ENCODE measurements around the gene CCR3.
A peak's percentile ranks its signal among the peaks of the same experiment; 100 is the strongest.

The CCR3 gene

DNA sequence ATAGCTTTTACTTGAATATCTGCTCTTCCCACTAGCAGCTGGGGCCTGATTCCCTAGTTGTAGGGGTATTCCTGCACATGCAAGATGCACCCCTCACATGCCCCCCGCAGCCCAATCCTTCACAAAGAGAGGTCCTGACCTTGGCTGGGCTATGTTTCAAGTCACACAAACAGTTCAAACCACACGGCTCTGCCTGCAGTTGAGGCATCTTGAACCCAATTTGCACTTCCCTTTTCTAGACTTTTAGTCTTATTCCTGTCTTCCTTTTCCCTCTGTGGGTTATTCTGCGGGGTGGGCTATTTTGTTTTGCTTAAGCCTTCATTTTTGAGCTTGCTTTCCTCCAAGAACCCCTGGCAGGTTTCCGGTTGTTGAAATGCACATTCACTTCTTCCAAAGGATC is 20.9 kb upstream of the CCR3 start:
- DNase-seq (ENCODE audit: low spot score): no peak

DNA sequence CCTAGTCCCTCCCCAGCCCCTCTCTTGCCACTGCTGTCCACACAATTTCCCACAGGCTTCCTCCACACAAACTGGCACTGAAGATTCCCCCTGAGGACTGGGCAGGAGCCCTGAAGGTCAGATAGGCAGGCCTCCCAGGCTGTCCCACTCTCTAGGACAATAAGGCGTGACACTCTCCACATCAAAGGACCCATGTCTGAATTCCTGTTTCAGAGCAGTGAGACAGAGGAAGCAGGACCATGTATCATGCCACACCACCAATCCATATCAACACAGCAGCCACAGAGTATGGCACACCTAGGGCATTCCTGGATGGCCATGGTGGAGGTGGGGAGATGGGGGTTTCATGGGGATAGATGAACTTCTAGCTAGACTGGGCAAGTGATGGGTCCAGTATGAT is 20.3 kb upstream of the CCR3 start:
- DNase-seq (ENCODE audit: low spot score): no peak

DNA sequence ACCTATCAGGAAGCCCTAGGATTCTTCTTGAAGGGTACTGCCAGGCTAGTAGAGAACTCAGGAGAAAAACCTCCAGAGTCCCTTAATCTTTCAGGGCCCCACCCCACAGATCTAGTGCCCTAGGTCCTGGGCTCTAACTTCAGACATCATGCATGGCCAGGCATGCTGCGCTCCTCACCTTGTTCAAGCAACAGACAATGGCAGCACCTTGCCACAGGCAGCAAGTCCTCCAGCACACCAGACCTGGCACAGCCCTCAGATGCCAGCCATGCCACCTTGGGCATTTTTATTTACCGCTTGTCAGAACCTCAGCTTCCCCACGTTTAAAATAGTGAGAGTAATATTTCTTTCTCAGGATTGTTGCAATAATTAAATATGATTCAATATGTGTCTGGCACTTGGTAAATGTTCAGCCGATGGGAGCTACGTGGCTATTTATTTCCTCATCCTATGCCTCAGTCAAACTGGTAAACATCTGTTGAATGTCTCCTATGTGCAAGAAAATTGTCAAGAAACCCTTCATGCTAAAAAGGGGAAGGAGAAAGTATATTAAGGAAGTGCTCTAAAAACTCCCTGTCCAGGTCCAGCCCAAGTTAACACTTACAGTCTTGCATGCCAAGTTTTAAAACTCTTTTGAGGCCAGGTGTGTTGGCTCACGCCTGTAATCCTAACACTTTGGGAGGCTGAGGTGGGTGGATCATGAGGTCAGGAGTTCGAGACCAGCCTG is 19.7 kb upstream of the CCR3 start:
- DNase-seq (ENCODE audit: low spot score): no peak

DNA sequence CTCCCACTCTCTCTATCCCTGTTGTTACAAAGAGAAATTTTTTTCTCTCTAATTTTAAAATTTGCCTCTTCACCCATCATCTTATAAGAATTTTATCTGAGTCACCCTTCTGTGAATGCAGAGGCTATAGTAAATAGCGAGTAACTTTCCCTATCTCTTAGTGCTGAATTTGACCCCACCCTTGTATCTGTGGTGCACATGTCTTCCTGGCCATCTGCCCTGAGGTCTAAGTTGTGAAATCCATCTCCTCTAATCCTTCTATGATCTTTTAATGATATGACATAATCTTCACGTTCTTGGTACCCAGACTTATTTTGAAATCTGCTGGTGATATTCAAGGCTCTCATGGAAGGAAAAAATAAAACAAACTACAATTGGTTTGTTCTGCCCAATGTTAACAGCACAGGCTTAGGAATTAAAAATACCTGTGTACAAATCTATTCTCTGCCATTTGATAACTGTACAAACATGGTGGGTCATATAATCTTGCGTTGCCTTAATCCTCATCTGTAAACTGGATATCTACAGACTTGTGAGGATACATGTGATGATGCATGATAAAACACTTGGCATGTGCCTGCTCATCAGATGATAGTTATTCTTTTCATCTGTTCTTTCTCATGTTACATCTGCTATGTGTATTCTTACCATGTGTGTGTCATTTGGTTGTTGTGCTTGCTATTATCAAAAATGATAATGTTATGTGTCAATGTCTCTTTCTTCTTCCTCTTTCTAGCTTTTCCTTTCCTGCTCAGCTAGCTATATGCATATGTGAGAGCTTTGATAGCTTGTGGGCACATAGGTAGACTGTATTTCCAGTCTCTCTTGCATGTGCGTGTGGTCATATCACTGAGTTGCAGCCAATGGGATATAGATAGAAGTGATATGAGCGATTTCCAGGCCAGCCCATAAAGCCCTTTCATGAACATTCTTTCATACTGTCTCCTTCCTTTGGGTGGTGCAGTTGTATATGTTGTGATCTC is 13.7 kb upstream of the CCR3 start:
- DNase-seq (ENCODE audit: low spot score): no peak

DNA sequence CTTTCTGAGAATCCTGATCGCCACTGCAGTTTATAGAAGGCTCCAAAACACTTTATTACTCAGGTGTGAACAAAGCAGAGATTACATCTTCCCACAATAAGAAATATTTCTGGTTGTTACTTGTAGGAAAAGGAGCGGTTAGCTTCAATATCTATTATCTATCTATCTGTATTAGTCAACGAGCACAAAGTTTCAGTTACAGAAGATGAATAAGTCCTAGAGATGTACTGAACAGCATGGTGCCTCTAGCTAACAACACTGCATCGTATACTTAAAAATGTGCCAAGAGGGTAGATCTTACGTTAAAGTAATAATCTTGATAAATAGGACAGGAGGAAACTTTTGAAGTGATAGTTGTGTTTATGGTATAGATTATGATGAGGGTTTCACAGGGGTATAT is 10.9 kb upstream of the CCR3 start:
- no peak for DNase-seq (ENCODE audit: low spot score)

DNA sequence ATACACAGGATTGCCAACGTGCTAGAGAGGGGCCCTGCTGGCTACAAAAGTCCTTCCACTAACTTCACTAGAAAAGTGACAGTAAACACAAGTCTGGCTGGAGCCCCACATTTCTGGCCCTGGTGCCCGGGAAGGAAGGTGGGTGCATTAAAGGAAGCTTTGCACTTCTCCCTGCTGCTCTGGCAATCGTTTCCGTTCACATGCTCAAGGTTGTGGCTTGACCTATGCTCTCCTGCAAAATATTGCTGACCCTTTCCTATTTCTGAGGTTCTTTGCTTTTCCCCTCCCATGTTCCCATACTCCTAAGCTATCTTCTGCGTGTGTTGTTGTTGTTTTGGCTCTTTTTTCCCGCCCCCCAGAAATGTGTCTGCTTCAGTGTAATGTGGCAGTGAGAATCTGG is 9.1 kb upstream of the CCR3 start:
- DNase-seq (ENCODE audit: low spot score): no peak

DNA sequence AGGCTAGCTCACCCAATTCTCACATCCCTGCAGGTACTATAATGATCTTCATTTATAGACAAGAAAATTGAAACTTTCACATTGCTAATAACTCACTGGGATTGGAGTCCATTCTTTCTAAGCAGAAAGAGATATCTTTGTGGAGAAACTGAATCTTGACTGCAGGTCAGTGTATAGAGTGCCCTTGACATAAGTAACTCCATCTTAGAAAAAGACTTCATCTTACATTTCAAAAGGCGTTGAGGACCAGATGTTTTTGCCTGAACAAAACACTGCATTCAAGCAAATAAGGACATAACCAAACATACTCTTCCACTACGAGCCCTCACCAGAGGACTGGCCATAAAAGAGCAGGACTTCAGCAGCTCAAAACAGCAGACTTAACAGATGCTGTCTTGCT is 6.8 kb upstream of the CCR3 start:
- no peak for DNase-seq (ENCODE audit: low spot score)

DNA sequence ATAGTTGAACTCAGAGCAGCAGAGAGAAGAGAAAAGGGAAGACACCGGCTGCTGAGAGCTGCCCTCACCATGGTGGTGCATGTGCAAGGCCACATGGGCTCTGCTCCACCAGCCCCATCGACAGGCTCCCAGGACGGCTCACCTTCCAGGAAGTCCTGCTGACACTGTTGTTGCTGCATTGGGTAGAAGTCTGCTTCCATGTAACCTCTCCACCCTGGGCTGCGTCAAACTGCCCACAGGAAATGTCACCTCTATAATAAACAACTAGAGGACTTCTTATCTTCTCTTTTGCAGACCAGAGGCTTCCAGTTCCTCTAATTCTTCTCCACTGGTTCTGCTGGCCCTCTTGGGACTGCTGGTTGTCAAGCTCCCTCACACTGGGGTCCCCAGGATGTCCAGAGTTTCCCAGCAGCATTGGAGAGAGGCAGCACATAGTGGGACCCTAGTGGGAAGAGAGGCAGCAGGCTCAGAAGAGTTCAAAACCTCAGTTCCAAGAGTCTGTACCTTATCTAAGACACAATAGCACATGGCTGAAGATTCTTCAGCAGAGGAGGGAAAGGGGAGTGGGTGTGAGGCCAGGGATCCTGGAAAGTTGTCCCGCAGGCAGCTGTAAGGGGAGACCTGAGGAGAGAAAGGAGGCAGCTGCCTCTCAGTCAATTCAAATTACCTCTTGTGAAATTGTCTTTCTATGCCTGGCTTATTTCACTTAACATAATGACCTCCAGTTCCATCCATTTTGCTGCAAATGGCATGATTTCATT is 5.8 kb upstream of the CCR3 start:
- DNase-seq (ENCODE audit: low spot score): no peak

DNA sequence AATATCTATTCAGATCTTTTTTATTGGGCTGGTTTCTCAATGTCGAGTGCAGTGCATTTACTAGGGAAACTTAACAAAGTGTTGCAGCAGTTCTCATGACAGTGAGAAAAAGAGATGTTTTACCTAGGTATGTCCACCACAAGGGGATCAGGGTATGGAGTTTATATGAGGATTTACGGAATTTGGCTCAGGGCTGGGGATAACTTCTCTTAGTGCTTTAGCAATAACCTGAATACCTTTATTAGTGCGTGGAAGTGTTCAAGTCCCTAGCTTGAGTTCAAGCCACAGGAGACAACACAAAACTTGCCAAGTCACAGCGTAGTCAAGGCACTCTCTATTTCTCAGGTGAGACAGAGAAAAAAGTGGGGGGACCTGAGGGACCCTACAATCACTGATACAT is 3.9 kb upstream of the CCR3 start:
- DNase-seq (ENCODE audit: low spot score): no peak

DNA sequence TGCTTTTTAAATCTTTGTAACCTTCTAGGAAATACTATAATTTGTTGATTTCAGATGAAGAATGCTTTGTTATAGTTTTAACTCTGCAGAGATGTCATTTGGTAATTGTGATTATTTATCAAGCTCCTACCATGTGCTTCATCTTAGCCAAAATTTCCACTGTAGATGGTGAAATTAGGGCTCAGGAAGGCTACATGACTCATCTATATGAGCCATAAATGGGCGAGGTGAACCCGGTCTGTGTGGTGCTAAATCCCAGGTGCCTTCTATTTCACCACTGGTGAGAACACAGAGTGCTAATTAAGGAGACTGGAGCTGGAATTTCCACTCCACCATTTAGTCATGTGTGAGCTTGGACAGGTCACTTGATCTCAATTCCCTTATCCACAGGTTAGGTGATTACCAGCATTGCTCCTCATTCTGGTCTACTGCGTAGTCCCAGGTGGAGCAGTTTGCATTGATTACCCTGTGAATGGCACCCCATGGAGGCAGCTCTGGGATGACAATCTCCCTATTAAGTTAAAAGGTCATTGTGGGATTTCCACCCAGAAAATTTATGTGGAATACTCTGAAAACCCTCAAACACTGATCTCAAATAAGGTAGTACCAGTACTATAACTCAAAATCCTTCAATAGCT is 2.8 kb upstream of the CCR3 start:
- DNase-seq (ENCODE audit: low spot score): no peak

DNA sequence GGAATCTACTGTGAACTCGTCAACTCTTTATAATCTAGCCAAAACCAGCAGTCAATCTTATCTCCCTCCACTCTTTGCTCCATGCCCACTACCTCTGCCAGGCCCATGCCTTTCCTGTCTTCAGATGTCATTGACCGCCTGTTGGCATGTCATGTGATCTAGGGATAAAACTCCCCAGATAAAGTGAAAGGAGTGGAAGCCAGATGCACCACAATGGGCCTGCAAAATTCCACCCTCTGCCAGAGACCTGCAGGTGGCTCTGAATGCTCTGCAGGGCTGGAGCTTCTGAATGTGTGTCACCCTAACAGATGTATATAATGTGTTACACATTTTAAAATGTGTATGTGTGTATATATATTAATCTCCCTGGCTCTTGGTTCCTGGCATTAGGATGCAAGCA is 2.3 kb upstream of the CCR3 start:
- DNase-seq (ENCODE audit: low spot score): no peak

DNA sequence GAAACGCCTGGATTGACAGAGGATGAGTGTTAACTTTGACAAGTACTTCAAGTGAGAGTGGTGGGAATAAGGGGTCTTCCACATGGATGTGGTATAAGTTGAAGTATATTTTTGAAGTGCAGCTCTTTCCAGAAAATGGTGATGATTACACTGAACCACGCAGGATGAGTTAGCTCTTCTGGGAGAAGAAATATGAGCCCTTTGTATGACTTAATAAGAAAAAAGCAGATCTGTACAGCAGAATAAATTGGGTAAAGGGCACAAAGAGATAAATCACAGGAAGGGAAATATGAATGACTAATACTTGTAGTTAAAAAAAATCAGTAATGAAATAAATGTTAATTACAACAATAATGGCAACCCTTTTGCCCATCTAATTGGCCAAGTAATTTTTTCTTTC is 1.3 kb downstream of the CCR3 start:
- no peak for DNase-seq (ENCODE audit: low spot score)

DNA sequence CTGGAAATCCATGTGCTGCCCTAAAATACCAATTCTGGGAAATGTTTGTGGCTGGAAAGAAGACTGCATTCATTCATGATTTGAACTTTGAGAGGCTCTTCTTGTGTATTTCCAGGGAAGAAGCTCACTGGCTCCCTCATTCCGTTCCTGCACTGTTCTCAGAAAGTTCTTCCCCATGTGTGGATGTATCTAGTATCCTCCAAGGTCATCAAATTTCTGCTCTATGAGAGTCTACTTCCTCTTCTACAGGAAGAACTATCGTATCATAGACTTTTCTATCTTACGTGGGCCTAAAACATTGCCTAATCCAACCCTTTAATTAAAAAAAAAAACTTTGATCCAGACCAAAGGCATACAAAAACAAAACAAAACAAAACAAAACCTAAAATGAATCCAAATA is 2.9 kb downstream of the CCR3 start:
- DNase-seq (ENCODE audit: low spot score): no peak

DNA sequence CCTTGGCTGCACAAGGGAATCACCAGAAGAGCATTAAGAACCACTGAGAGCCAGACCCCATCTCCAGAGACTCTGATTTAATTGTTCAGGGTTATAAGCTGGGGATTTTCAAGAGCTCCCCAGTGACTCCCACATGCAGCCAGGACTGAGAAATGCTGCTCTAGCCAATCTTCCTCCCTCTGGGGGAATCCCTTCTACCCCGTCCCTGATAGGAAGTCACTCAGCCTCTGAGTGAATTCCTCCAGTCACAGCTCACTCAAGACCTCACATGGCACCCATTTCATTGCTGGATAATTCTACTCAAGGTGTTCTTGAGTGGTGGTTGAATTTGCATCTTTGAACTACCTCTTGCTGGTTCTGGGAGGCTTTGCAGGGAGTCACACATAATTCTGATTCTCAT is 10.7 kb downstream of the CCR3 start:
- DNase-seq (ENCODE audit: low spot score): no peak

DNA sequence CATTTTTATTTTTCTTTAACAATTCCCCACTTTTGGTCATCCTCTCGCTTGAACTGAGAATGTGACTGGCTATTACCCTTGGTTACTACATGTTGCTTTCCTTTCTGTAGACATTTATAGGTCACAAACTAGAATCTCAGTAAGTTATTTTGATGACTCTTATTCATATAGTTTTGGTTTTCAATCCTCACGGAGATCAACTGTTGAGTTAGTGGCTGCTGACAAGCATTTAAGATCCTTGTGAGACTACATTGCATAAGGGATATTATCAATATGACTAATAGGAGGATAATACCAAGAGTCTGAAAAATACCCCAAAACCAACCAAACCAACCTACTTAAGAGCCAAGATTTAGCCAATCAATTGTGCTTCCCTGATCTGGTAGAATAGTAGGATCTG is 16.3 kb downstream of the CCR3 start:
- DNase-seq (ENCODE audit: low spot score): no peak

DNA sequence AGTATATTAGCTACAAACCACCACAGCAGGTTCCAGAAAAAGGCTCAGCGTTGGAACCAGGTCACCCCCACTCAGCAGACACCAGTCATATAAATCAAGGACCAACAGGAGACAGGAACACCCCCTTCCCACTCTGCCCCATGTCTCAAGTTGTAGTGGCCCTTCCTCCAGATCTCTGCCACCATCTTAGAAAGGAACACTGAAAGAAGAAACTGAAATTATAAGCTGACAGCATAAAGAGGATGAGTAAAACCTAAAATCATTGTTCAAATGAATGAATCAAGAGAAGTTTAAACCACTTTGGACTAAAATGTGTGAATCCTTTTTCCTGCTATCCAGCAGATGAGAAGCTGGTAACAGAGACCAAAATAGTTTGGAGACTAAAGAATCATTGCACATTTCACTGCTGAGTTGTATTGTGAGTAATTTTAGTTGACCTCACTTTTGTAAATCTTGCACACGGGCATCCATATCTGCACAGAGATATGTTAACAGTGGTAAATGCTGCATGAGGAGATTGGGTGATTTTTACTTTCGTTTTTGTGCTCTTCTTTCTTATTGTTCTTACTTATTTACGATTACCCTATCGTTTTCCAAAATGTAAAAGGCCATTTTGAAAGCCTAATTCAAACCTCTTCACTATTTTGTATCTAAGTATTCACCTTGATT is 19.8 kb downstream of the CCR3 start:
- no peak for DNase-seq (ENCODE audit: low spot score)

DNA sequence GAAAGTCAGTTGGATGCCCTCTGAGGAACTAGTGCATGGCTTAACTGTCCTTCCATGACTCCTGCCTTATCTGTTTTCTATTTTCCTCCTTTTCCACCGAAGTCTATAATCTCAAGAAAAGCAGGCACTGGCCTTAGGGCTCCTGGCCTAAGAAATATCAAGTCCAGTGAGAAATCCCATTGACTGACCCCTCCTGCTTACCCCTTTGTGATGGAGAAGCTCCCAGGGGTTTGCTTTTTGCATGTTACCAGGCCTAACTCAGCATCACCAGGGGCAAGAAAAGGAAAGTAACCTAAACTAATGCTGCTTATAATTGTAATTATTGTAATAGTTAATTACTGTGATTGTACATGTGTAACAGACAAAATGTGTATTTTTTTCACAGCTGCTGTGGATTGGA is 21.7 kb downstream of the CCR3 start:
- DNase-seq (ENCODE audit: low spot score): no peak

DNA sequence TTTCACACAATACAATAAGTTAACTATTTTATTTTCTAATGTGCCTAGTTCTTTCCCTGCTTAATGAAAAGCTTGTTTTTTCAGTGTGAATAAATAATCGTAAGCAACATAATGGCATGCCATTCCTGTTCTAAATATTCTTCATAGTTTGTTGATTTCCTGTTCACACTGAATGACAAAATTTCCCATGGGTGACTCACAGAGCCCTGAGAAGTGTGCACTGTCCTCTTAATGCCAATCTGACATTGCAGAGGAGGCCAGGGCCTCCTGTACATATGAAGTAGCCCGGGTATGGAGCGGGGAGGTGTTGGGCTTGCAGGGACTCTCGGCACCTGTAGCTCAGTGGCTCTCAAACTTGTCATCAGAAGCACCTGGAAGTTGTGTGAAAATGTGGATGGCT is 24.3 kb downstream of the CCR3 start:
- peak; percentile 56 for DNase-seq (ENCODE audit: low spot score)

DNA sequence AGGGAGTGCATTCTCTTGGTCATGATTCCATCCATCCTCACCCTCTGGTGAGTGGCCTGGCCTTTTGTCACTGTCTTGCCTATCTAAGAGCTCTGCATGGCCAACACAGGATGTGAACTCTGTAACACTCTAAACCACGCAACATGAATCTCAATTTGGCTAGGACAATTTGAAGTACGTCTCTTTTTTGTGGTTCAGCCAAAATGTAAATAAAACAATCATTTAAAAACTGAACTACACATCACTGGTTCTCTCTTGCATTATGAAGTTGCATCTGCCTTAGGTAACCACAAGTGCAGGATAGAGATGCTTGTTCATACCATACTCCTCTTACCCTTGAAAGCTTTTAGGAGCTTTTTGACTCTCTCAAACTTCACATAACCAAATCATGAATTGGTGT is 27.3 kb downstream of the CCR3 start:
- no peak for DNase-seq (ENCODE audit: low spot score)

DNA sequence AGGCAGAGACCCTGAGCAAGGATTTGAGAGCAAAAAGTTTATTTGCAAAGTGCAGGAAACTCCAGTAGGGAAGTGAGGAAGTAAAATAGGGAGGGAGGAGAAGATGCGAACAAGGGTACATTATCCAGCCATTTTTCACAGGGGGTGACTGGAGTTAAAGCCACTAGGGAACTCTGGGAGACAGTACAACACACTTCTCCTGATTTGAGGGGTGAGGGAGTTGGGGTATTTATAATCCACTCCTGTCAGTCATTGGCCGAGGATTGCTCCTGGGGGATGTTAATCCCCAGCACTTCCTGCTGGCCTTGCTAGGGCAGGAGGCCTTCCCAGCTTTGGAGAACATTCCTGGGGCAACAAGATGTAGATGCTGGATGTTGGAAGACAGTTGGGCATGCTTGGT is 28.2 kb downstream of the CCR3 start:
- no peak for DNase-seq (ENCODE audit: low spot score)

DNA sequence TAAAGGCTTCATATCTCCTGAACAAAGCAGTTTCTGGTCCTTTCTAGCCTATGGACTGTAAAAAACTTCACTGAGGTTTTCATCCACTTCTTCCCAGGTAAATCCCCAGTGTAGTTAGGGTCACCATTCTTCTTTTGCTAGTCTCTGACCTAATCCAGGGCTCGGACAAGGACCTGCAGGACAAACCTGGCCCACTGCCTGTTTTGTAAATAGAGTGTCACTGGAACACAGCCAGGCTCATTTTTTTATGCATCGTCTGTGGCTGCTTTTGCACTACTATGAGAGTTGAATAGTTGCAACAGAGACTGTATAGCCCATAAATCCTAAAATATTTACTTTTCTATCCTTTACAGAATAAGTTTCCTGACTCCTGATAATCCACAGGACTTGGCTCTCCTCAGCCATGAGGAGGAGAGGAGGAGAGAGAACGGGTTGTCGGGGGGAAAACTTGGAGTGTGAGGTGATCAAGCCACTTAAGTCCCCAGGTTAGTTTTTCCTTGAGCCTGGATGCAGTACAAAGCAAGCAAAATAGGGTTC is 29.0 kb downstream of the CCR3 start:
- no peak for DNase-seq (ENCODE audit: low spot score)
